Left ventricle myocardium superior (tissue), 1 donor: Measurements from ENCODE around the gene ZSWIM3. TPM values are rescaled to one million over a fixed set of nuclear protein-coding genes. Genes with fewer than 3 reads are reported as not detected.
"Not testable (repeated sequence)": the region's sequence is repeated elsewhere in the genome, so short reads cannot be mapped to it uniquely, and the experiment has no call there.

ENCODE experiments used
- ATAC-seq: fragments of 200-7000 bp; cut with Tn5 transposase; one replicate; pipeline ENCODE4 v1.9.1; 2020; ENCODE audit warnings: mild to moderate bottlenecking, moderate library complexity
- DNase-seq: peaks from one replicate; pipeline ENCODE4 v3.0.0-alpha.2; 2020
- intact Hi-C: fragments of 100-400 bp; cut with micrococcal nuclease; formaldehyde crosslinking; loops from one replicate; pipeline ENCODE4 v1.11.0; 2022
- total RNA-seq: library from RNA; stranded (reverse); fragmentation: NEBNext Ultra II Directional; extraction: Animal tissue kit (Norgen Biotek cat#: 25700); gene quantifications from one replicate; pipeline ENCODE4 v1.2.1, GENCODE V29; 2021
- donor health status: DM: no; HTN: yes; CAD: no; lungs with severe emphysema.

ZSWIM3 gene
- total RNA-seq, 1 donor from 2014 or later: 1.9 TPM

GRCh38 chr20:45829673-45830106, 27.7 kb upstream of the ZSWIM3 start:
- intact Hi-C loops, DNase-seq, ATAC-seq: not testable (repeated sequence)

DNA sequence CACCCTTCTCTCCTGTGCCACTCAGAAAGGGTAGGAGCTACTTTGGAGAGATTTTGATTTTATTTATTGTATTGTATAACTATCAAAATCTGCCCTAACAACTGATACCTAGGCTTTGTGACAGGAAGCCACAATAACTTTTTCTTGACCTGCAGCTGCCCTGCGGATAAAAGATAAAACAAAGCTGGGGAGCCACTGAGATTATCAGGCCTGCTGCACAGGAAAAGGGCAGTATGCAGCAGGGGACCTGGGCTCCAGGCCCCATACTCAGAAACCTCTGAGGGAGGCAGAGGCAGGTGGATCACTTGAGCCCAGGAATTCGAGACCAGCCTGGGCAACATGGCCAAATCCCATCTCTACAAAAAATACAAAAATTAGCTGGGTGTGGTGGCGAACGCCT, 24.8 kb upstream of the ZSWIM3 start:
- intact Hi-C loops: no loop called here
- no peak for DNase-seq

DNA sequence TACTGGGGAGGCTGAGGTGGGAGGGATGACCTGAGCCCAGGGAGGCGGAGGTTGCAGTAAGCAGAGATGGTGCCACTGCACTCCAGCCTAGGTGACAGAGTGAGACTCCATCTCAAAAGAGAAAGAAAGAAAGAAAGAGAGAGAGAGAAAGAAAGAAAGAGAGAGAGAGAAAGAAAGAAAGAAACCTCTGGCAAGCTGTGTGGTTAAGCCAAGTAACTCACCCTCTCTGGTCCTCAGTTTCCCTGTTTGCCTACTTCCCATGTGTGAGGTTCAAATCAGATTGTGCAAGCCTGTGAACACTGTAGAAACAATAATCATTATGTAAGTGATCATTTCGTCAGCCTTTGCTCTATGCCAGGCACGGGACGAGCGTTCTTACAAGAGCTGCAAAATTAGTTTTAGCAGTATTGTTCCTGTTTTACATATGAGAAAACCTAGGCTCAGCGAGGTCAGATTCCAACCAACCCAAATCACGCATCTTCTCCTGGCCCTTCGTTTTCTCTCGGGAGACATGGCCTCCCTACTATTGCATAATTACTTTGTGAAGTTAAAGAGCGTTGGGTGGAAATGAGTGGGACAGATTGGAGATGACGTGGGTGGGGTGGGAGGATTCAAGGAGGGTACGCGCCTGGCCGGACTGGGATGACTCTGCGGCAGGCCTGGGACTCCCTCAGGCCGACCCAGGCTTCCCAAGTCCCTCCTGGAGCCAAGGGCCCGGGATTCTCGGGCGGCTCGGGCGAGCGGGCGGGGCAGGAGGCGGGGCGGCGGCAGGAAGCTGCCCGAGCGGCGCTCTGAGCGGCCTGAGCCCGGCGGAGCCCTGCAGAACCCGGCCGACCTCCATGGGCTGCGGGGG, 24.2 kb upstream of the ZSWIM3 start, which contains the start of gene SNX21:
SNX21 (plus strand) TSS at position 770 of the 853 bp plus-strand sequence. CDS start 121 bp downstream, outside the sequence.
- intact Hi-C loops: no loop called here
- peak; percentile 89 for ATAC-seq

More for the DNA sequence above, 24.8 kb upstream of the ZSWIM3 start:
- no peak for ATAC-seq

GRCh38 chr20:45833883-45834796, 23.3 kb upstream of the ZSWIM3 start:
- ATAC-seq: peak; percentile 88
- intact Hi-C loops: no loop called here

More for the DNA sequence above, 24.2 kb upstream of the ZSWIM3 start, which contains the start of gene SNX21:
- DNase-seq: peak; percentile 92

GRCh38 chr20:45834797-45835161, 22.6 kb upstream of the ZSWIM3 start:
- intact Hi-C loops: no loop called here
- DNase-seq (peak; percentile 43), ATAC-seq (no peak)

More at GRCh38 chr20:45833883-45834796, 23.3 kb upstream of the ZSWIM3 start:
- DNase-seq: peak; percentile 88

DNA sequence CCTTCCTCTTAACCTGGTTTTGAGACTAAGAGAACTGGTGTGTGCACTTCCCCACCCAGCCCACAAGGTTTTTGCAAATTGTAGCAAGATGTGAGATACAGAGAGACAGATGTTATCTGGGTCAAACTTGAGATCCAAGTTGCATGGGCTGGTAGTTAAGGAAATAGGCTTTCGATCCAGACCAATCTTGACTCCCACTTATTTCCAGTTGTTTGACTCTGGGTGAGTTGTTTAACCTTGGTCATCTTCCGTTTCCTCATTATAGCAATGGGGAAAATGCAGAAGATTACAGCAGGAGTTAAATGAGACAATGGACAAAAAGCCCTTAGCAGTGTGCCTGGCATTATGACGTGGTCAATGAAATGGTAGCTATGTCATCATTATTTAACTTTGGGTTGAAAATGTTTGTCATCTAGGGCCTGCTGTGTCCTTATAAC, 22.1 kb upstream of the ZSWIM3 start:
- DNase-seq: no peak
- intact Hi-C loops: no loop called here

DNA sequence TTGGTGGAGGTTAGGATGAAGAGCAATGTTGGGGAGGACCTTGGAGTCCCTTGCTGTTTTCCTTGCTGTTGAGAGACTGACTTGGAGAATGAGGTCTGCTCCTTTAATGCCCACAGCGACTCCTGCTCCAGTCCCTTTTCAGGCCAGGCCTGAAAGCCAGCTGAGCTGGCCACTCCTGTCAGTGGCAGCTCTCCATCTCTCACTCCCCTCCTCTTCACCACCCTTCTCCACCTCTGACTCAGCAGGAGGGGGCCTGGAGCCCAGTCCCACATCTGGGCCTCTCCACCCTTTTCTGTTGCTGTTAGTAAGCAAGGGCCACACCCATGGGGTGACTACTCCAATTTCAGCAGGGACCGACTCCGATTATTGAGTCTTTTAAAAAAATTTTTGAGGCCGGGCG, 21.6 kb upstream of the ZSWIM3 start:
- intact Hi-C loops: no loop called here

More for the DNA sequence above, 22.1 kb upstream of the ZSWIM3 start:
- ATAC-seq: no peak

DNA sequence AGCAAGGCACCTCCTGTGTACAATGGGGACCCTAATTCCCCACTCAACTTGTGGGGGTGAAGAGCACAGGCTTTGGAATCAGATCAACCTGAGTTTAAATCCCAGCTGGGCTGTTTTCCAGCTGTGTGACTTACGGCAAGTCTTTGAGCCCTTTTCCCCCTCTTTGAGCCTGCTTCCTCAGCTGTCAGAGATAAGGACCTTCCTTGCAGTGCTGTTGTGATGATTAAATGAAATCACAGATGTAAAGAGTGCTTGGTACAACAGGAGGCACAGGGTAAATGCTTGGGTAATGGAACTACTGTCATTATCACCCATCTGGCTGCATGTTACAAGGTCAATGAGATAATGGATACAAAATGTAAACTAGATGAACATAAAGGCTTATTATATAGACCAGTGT, 20.6 kb upstream of the ZSWIM3 start:
- no peak for ATAC-seq
- DNase-seq: no peak
- intact Hi-C loops: no loop called here

More for the DNA sequence above, 21.6 kb upstream of the ZSWIM3 start:
- peak; percentile 64 for DNase-seq
- peak; percentile 36 for ATAC-seq

DNA sequence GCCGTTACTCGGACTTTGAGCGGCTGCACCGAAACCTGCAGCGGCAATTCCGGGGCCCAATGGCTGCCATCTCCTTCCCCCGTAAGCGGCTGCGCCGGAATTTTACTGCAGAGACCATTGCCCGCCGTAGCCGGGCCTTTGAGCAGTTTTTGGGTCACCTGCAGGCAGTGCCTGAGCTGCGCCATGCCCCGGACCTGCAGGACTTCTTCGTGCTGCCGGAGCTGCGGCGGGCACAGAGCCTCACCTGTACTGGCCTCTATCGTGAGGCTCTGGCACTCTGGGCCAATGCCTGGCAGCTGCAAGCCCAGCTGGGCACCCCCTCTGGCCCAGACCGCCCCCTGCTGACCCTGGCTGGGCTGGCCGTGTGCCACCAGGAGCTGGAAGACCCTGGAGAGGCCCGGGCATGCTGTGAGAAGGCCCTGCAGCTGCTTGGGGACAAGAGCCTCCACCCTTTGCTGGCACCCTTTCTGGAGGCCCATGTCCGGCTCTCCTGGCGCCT, 16.7 kb upstream of the ZSWIM3 start:
- DNase-seq: no peak
- intact Hi-C loops: no loop called here
- ATAC-seq: no peak

DNA sequence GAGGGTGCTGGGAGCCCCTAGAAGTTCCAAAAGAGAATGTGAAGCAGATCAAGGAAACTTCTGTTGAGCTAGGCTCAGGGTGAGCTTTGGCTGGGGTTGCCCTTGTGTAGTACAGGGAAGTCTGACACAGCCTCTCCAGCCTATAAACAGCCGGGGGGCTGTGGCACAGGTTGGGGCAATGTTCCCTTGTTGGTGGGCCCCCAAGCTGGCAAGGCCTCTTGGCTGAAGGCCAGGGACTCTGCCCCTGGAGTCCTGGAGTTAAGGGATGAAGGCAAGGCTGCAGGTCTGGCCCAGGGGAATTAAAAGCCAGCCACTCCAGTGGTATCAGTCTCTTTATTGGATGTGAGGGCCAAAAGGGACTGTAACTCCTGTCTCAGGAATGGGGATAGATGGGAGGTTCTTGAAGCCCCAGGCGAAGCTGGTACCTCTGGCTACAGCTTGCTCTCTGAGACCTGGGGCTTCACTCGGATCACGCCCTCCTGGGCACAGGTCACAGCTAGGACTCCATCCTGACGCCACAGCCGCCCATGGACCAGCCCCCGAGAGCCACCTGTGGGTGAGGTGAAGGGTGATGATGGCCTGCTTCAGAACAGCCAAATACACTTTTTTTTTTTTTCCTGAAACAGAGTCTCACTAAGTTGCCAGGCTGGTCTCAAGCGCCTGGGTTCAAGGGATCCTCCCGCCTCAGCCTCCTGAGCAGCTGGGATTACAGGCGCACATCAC, 15.8 kb upstream of the ZSWIM3 start:
- intact Hi-C loops: no loop called here

GRCh38 chr20:45842169-45842812, 15.1 kb upstream of the ZSWIM3 start:
- no peak for DNase-seq
- intact Hi-C loops: no loop called here
- peak; percentile 39 for ATAC-seq

More for the DNA sequence above, 15.8 kb upstream of the ZSWIM3 start:
- peak; percentile 4 for ATAC-seq
- DNase-seq: no peak

GRCh38 chr20:45843506-45843905, 13.9 kb upstream of the ZSWIM3 start:
- no peak for ATAC-seq
- intact Hi-C loops: no loop called here
- no peak for DNase-seq

GRCh38 chr20:45845452-45845851, 12.0 kb upstream of the ZSWIM3 start:
- no peak for ATAC-seq
- no peak for DNase-seq
- intact Hi-C loops: no loop called here

- no peak for DNase-seq
- no peak for ATAC-seq
- intact Hi-C loops: no loop called here
Measured at GRCh38 chr20:45848421-45848820, 9.0 kb upstream of the ZSWIM3 start.

- intact Hi-C loops: no loop called here
- no peak for ATAC-seq
- no peak for DNase-seq
Measured at GRCh38 chr20:45848969-45849582, 8.3 kb upstream of the ZSWIM3 start.

DNA sequence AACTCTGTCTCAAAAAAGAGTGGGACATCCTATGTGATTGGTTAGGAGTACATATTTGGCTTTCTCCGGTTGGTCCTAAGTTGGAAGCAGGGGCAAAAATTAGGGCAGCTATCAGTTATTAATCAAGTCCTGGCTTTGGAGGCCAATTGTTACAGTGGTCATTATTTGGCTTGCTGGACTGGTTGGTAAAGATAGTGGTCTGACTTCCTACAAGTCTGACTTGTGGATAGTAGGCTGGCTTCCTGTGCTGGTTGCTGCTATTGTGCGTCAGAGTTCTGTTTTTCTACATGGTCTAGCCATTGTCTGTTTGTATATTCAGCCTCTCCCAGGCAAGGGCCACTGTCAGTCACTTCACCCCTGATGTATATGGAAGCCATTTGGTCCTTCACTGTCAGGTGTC, 7.2 kb upstream of the ZSWIM3 start:
- intact Hi-C loops: no loop called here
- ATAC-seq (no peak), DNase-seq (no peak)

DNA sequence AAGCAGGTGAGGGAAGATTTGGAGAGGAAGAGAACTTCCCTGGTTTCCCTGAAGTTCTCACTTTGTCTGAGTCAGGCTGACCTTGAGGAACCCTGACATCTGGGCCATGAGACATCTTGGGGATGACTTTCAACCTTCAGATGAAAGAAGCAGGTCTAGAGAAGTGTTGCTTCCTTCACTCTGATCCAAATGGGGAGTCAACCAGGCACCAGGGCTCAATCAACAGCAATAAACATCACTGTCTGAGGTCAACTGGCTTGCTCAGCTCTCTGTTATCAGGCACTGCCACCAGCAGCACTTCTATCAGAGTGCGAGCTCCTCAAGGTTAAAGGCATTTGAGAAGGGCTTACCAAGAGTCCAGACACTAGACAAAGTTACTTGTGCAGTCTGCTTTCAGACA, 6.5 kb upstream of the ZSWIM3 start:
- ATAC-seq: peak; percentile 61
- DNase-seq: no peak
- intact Hi-C loops: no loop called here

GRCh38 chr20:45851501-45851900, 5.9 kb upstream of the ZSWIM3 start:
- ATAC-seq: no peak
- intact Hi-C loops: no loop called here

More at GRCh38 chr20:45851501-45851900, 5.9 kb upstream of the ZSWIM3 start:
- no peak for DNase-seq
